Naive thymus-derived CD8-positive, alpha-beta T cell (primary cell): ENCODE measurements around the gene AFG1L. TPM values are rescaled to one million over a fixed set of nuclear protein-coding genes. Genes with fewer than 3 reads are reported as not detected.

Source experiments
- ATAC-seq, 2 donors: fragments of 150-1000 bp; cut with Tn5 transposase in 1 of 2; sonication (Bioruptor Pico), chemical (Tn5 transposase) in 1 of 2; 1 replicate in 1 of 2; 2 replicates in 1 of 2; pipeline ENCODE4 v1.10.0; 2021; ENCODE audit warnings: mild to moderate bottlenecking in 2 of 2, moderate library complexity in 2 of 2
- POLR2A ChIA-PET: fragments of 350-600 bp; sonication (Branson Sonifier 250); formaldehyde crosslinking; loops from one replicate; lab custom pipeline; 2021; ENCODE audit warnings: antibody characterized with exemption; lab: Charles Lee
- DNase-seq, 10 donors: peaks; one replicate each; pipeline versions ENCODE4 v3.0.0 to v3.0.0-alpha.2; 2020 to 2022
- H3K27ac Mint-ChIP-seq, 10 donors: one replicate each; pipeline ENCODE4 v1.8.0; 2020 to 2022; ENCODE audit warnings: mild to moderate bottlenecking in 10 of 10, mixed read lengths in 10 of 10, moderate library complexity in 4 of 10, inconsistent platforms in 1 of 10
- H3K27me3 Mint-ChIP-seq, 5 donors: one replicate each; pipeline ENCODE4 v1.8.0; 2021 to 2022; ENCODE audit warnings: mixed read lengths in 5 of 5
- H3K36me3 Mint-ChIP-seq, 3 donors: one replicate each; pipeline ENCODE4 v1.8.0; 2020 to 2022; ENCODE audit warnings: mixed read lengths in 3 of 3, mild to moderate bottlenecking in 2 of 3, inconsistent platforms in 1 of 3
- H3K4me1 Mint-ChIP-seq, 4 donors: one replicate each; pipeline ENCODE4 v1.8.0; 2021 to 2022; ENCODE audit warnings: mixed read lengths in 4 of 4
- H3K4me3 Mint-ChIP-seq, 10 donors: one replicate each; pipeline ENCODE4 v1.8.0; 2020 to 2022; ENCODE audit warnings: mild to moderate bottlenecking in 10 of 10, mixed read lengths in 10 of 10, moderate library complexity in 6 of 10, inconsistent platforms in 1 of 10
- H3K9me3 Mint-ChIP-seq, 9 donors: one replicate each; pipeline ENCODE4 v1.8.0; 2020 to 2022; ENCODE audit warnings: mixed read lengths in 9 of 9, mild to moderate bottlenecking in 3 of 9, inconsistent platforms in 1 of 9, moderate library complexity in 1 of 9
- polyA plus RNA-seq, 3 donors: library from polyadenylated mRNA; unstranded; fragments of 300-500 nt; fragmentation: Illumina TruSeq; gene quantifications; one replicate each; pipeline ENCODE4 v1.2.3, GENCODE V29; 2021
- total RNA-seq, 8 experiments: library from RNA in 2 of 8; stranded (reverse) in 2 of 8; gene quantifications; one replicate each; pipeline ENCODE4 v1.2.3 and lab custom pipeline; 2021 to 2026

Gene AFG1L
- total and polyA plus RNA-seq, 5 experiments from 2014 or later: 2.8 to 8.7 (median 4.4) TPM

DNA sequence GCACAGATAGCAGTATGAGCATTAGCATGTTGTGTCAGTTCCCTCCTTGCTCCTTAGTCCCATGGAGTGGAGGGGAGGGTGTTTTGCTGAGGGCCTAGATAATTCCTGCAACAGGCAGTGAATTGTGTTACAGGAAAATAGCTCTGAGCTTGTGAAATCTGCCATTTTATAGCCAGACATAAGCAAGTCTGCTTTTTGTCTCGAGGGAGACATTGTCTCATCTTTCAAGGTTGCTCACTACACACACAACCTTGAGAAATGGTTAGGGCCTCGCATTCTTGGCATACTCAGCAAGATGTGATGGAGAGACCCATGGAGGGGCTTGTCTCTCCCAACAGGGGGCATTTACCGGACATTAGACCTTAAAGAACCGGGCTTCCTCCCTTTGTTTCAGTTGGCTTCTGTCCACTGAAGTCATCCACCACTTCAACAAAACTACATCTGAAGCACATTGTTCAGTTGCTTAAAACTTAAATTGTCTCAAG lies 157.9 kb downstream of the AFG1L start:
- no peak overlapping the region for H3K27ac Mint-ChIP-seq

DNA sequence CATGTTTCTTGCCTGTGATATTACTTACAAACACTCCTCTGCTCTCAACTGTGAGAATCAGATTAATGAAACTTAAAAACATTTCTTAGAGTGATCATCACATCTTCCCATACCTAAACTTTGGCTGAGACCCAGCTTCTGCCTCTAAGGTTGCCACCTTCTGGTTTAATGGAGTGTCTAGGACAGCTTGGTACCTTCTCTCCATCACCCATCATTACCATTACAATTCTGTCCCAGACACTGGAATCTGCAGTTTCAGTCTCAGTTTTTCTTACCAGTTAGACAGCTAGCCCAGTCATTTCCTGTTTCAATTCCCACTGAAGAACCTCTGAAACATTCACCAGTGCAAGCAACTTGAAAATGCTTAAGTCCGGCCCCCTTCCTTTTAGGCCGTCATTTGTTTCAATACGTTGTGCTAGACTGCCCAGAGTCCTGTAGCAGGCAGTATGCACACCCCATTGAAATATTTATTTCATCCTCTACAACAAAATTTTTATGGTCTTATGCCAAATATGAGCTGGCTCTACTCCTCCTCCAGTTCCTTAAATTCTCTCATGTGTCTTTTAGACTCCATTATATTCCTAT lies 158.8 kb downstream of the AFG1L start:
- H3K4me3 Mint-ChIP-seq: no peak overlapping the region
- DNase-seq: no peak
- peaks cover 0 to 6% (median 0%) of the 10 kb centered on the region in 9 donors for H3K9me3 Mint-ChIP-seq
- ATAC-seq: no peak
- H3K36me3 Mint-ChIP-seq: peaks cover 2 to 8% (median 3%) of the 10 kb centered on the region in 3 donors
- POLR2A ChIA-PET: no interaction called here
- H3K4me1 Mint-ChIP-seq: peaks cover 2 to 9% (median 5%) of the 10 kb centered on the region in 4 donors
- peaks cover 0 to 3% (median 0%) of the 10 kb centered on the region in 5 donors for H3K27me3 Mint-ChIP-seq
- no peak overlapping the region for H3K27ac Mint-ChIP-seq

More for the DNA sequence above, 157.9 kb downstream of the AFG1L start:
- DNase-seq (no peak), ATAC-seq (no peak)
- Mint-ChIP-seq H3K4me1 (peaks cover 2 to 9% (median 5%) of the 10 kb centered on the region in 4 donors), H3K9me3 (peaks cover 0 to under 1% (median 0%) of the 10 kb centered on the region in 9 donors), H3K36me3 (peaks cover 0 to 3% (median 0%) of the 10 kb centered on the region in 3 donors), H3K4me3 (no peak overlapping the region), H3K27me3 (peaks cover 0 to 2% (median 0%) of the 10 kb centered on the region in 5 donors)
- POLR2A ChIA-PET: no interaction called here

DNA sequence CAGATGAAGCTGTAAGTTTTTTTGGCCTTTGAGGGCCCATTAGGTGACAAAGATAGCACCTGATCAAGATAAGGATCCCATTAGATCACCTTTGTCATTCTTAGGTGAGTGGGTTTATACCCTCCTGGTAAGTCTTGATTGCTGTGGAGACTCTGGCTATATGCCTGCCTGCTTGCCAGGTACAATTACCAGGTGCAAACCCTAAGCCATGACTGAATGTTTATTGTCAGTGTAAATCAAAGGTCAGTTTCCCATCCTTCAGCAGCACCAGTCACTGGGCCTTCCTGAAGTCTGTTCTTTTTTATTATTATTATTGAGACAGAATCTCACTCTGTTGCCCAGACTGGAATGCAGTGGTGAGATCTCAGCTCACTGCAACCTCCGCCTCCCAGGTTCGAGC lies 159.5 kb downstream of the AFG1L start:
- ATAC-seq: no peak
- POLR2A ChIA-PET: no interaction called here
- Mint-ChIP-seq H3K27me3 (peaks cover 0 to 3% (median 0%) of the 10 kb centered on the region in 5 donors), H3K9me3 (peaks cover 0 to 6% (median 0%) of the 10 kb centered on the region in 9 donors), H3K4me3 (no peak overlapping the region), H3K4me1 (peaks cover 2 to 9% (median 5%) of the 10 kb centered on the region in 4 donors), H3K27ac (no peak overlapping the region), H3K36me3 (peaks cover 3 to 9% (median 3%) of the 10 kb centered on the region in 3 donors)
- DNase-seq: no peak

DNA sequence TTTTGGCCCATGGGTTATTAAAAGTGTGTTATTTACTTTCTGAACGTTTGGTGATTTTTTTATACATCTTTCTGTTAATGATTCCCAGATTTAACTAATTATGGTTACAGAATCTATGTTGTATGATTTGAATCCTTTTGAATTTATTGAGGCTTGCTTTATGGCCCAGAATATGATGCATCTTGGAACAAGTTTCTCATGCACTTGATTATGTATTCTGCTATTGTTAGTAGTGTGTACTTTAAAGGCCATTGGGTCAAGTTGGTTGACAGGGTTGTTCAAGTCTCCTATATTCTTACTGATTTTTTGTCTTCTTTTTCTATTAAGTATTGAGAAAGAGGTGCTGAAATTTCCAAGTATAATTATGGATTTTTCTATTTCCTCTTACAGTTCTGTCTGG lies 160.8 kb downstream of the AFG1L start:
- Mint-ChIP-seq H3K4me3 (no peak overlapping the region), H3K9me3 (peaks cover 0 to 6% (median 0%) of the 10 kb centered on the region in 9 donors), H3K4me1 (peaks cover 2 to 9% (median 5%) of the 10 kb centered on the region in 4 donors), H3K36me3 (peaks cover 3 to 9% (median 3%) of the 10 kb centered on the region in 3 donors), H3K27me3 (peaks cover 0 to 3% (median 0%) of the 10 kb centered on the region in 5 donors), H3K27ac (no peak overlapping the region)
- POLR2A ChIA-PET: no interaction called here
- DNase-seq: no peak
- no peak for ATAC-seq

DNA sequence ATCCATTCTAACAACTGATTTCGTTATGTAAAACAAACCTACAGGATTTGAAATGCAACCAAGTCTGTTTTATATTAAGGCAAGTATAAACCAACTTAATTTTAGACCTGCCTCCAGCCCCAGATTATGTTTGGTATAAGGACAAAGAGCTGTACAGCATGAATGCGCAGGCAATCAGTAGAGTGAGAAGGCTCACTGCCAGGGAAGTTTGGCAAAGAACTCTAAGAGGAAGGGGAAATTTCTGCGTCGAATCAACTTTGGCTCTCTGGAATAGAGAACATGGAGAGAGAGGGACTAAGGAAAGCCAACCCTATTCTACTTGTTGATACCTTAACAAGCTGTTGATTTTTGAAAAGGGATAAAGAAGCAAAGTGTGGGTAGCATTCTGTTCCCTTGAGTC lies 168.9 kb downstream of the AFG1L start:
- POLR2A ChIA-PET: no interaction called here
- Mint-ChIP-seq H3K4me1 (no peaks in the 10 kb centered on the region), H3K4me3 (no peak overlapping the region), H3K9me3 (no peaks in the 10 kb centered on the region), H3K36me3 (peaks cover 0 to under 1% (median 0%) of the 10 kb centered on the region in 3 donors), H3K27ac (no peak overlapping the region), H3K27me3 (no peaks in the 10 kb centered on the region)
- ATAC-seq (no peak), DNase-seq (no peak)

DNA sequence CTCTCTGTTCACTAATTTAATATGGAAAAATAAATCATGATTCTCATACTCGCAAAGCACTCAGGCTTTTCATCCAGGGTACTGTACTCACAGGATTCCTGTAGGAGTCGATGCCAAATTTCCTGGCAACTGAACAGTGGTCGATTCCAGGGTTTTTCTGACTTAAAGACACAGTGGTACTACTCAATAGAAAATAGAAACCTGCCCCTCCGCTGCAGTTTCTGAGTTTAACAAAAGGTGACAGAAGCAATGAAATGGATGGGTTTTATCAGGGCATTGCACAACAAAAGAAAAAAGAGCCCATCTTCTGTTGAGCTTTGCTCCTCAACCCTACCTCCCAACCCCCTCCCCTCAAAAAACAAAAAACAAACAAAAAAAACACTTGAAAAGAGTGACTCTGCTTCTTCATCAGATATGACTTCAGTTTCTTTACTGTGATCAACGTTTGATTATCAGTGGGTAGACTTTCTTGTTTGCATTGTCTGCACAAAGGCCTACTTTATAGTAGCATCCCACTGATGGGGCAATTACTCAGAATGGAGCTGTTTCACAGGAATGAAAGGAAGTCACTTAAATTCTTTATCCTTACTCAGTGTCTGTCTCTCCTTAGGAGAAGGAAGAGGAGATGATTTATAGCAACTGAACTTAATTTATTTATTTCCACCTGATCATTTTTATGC lies 169.7 kb downstream of the AFG1L start:
- ATAC-seq: no peak
- H3K4me1 Mint-ChIP-seq: no peaks in the 10 kb centered on the region

DNA sequence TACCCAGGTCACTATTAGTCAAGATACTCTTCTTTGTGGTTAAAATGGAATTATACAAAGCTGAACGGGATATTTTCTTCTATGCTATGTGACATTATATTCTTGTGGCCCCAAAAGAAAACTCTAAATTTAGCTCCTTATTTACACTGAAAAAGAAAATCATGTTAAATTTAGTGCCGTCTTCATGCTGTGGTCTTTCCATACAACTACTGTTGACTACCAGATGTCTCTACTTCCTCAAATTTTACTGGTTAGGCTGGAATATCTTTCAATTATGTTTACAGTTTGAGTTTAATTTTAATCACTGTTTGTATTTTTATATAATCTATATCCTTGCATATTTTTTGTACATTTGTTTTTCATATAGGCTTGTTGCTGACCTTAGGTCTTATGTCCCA lies 170.2 kb downstream of the AFG1L start:
- ATAC-seq (no peak), DNase-seq (no peak)
- Mint-ChIP-seq H3K27me3 (no peaks in the 10 kb centered on the region), H3K9me3 (no peaks in the 10 kb centered on the region), H3K36me3 (no peaks in the 10 kb centered on the region), H3K4me3 (no peak overlapping the region), H3K4me1 (no peaks in the 10 kb centered on the region), H3K27ac (no peak overlapping the region)
- POLR2A ChIA-PET: no interaction called here

More for the DNA sequence above, 169.7 kb downstream of the AFG1L start:
- Mint-ChIP-seq H3K27me3 (no peaks in the 10 kb centered on the region), H3K9me3 (no peaks in the 10 kb centered on the region), H3K4me3 (no peak overlapping the region), H3K27ac (no peak overlapping the region), H3K36me3 (no peaks in the 10 kb centered on the region)
- no peak for DNase-seq
- POLR2A ChIA-PET: no interaction called here

DNA sequence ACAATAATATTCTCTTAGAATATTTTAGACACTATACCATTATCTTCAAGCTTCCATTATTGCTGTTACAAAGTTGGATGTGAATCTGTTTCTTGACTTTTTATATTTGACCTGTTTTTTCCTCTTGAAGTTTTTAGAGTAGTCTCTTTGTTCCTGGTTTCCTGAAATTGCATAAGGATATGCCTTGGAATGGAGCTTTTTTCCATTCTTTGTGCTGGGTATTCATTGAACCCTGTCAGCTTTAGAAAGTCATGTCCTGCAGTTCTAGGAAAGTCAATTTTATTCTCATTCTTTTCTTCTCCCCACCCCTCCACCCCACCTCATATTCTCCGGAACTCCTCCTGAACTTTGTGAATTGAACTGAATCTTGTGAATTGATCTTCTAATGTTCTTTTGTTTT lies 173.5 kb downstream of the AFG1L start:
- Mint-ChIP-seq H3K27me3 (no peaks in the 10 kb centered on the region), H3K27ac (no peak overlapping the region), H3K36me3 (peaks cover 0 to 14% (median 0%) of the 10 kb centered on the region in 3 donors), H3K9me3 (no peaks in the 10 kb centered on the region), H3K4me3 (no peak overlapping the region), H3K4me1 (no peaks in the 10 kb centered on the region)
- no peak for DNase-seq
- ATAC-seq: no peak
- POLR2A ChIA-PET: no interaction called here

DNA sequence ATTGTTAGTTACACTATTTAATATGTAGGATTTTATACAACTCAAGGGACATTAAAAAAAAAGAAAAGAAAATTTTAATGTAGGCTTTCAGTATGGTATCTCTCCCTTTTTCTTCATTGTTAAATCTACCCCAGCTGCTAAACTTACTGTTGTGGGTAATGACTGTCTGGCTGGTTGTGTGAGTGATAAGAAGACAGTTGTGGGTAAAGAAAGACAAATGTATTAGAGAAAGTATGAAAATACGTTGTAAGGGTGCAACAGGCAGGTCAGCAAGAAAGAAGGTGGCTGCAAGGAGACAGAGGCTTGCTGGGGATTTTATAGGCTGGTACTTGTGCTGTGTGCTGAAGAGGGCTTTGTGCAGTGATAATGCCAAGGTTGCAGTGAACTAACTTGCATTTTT lies 174.5 kb downstream of the AFG1L start:
- Mint-ChIP-seq H3K9me3 (no peaks in the 10 kb centered on the region), H3K4me3 (no peak overlapping the region), H3K4me1 (no peaks in the 10 kb centered on the region), H3K27ac (no peak overlapping the region), H3K27me3 (no peaks in the 10 kb centered on the region), H3K36me3 (peaks cover 0 to 14% (median 2%) of the 10 kb centered on the region in 3 donors)
- DNase-seq: no peak
- POLR2A ChIA-PET: no interaction called here
- no peak for ATAC-seq

DNA sequence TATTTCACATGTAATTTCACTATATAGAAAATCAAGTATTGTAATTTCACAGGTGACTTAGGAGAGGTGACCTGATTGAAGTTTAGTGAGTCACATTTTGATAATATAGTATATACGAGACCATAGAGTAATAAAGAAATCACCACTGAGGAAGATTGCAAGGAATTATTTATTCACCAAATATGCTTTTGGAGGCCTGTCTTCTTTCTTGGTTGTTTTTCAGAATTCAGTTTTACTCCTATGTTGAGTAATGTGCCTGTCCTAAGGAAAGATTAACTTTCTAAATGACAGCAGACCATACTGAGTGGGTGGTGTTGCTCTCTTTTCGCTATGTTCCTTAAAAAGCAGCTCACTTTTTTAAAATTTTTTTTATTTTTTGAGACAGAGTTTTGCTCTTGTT lies 178.3 kb downstream of the AFG1L start:
- H3K27ac Mint-ChIP-seq: no peak overlapping the region
- ATAC-seq: no peak
- no peak overlapping the region for H3K4me3 Mint-ChIP-seq

DNA sequence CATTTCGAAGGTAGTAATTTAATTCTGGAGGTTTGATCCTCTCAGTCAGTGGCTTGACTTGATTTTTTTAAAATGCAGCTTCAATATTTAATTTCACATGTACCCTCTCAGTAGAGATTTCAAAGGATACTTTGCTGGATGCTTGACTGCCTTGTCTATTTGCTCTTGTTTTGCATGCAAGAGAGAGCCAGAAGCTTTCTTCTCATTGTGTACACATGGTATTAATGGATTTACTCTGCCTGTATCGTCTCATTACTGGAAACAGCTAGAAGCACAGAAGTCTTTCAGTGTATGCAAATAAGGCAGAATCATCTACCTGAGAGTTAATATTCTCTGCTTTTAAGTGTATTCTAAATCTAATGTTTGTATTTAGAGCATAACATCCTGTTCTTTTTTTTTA lies 181.5 kb downstream of the AFG1L start:
- H3K27me3 Mint-ChIP-seq: no peaks in the 10 kb centered on the region
- H3K9me3 Mint-ChIP-seq: peaks cover 0 to 4% (median 0%) of the 10 kb centered on the region in 9 donors
- no peak overlapping the region for H3K27ac Mint-ChIP-seq
- ATAC-seq: no peak
- H3K4me1 Mint-ChIP-seq: no peaks in the 10 kb centered on the region
- POLR2A ChIA-PET: no interaction called here
- H3K36me3 Mint-ChIP-seq: peaks cover 22 to 46% (median 37%) of the 10 kb centered on the region in 3 donors
- no peak for DNase-seq
- H3K4me3 Mint-ChIP-seq: no peak overlapping the region

More for the DNA sequence above, 178.3 kb downstream of the AFG1L start:
- H3K36me3 Mint-ChIP-seq: peaks cover 0 to 27% (median 11%) of the 10 kb centered on the region in 3 donors
- H3K27me3 Mint-ChIP-seq: no peaks in the 10 kb centered on the region
- no peaks in the 10 kb centered on the region for H3K9me3 Mint-ChIP-seq
- no peak for DNase-seq
- POLR2A ChIA-PET: no interaction called here
- no peaks in the 10 kb centered on the region for H3K4me1 Mint-ChIP-seq

DNA sequence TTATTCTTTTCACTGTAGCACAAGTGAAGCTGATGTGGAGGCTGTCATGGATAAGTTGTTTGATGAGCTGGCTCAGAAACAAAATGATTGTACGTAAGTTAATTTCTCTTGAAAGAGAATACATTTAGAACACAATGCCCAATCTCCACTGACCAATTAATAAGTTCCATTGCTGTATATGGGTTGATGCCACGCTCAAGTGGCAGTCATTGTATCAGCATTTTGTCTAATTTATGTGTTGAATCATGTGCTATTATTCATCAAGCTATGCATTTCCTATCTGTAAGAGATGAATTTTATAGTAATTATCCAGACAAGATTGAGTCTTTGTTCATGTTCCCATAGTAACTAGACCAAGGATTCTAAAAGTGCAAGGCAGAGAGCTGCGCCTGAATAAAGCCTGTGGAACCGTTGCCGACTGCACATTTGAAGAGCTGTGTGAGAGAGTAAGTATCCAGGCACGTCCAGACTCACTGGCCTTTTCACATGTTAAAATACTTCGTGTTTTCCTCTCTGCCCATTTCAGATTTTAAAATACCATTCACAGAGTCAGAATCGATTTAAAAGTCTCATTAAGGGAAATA lies 182.1 kb downstream of the AFG1L start:
- peaks cover 23 to 44% (median 39%) of the 10 kb centered on the region in 3 donors for H3K36me3 Mint-ChIP-seq
- no peaks in the 10 kb centered on the region for H3K4me1 Mint-ChIP-seq
- H3K4me3 Mint-ChIP-seq: no peak overlapping the region
- POLR2A ChIA-PET: no interaction called here
- peaks cover 0 to 4% (median 0%) of the 10 kb centered on the region in 9 donors for H3K9me3 Mint-ChIP-seq
- H3K27ac Mint-ChIP-seq: no peak overlapping the region
- no peak for DNase-seq
- no peak for ATAC-seq
- no peaks in the 10 kb centered on the region for H3K27me3 Mint-ChIP-seq

DNA sequence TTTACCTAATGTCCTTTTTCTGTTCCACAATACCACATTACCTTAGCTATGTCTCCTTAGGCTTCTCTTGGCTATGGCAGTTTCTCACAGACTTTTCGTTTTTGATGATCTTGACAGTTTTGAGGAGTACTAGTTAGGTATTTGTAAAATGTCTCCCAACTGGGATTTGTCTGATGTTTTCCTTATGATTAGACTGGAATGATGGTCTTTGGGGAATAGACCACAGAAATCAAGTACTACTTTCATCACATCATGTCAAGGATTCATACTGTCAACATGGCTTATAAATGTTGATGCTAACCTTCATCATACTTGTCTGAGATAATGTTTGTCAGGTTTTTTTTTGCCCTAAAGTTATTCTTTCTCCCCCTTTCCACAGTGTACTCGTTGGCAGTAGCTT lies 187.7 kb downstream of the AFG1L start:
- Mint-ChIP-seq H3K4me3 (no peak overlapping the region), H3K9me3 (peaks cover 0 to 8% (median 2%) of the 10 kb centered on the region in 9 donors), H3K36me3 (peaks cover 32 to 53% (median 41%) of the 10 kb centered on the region in 3 donors), H3K27me3 (no peaks in the 10 kb centered on the region), H3K4me1 (no peaks in the 10 kb centered on the region), H3K27ac (no peak overlapping the region)
- DNase-seq (no peak), ATAC-seq (no peak)
- POLR2A ChIA-PET: no interaction called here
